NCI-H226 (cell line): ENCODE data around the gene MCU.
"Not testable (repeated sequence)": the region's sequence is repeated elsewhere in the genome, so short reads cannot be mapped to it uniquely, and the experiment has no call there.

Source experiments
- DNase-seq: peaks from one replicate; pipeline ENCODE4 v3.0.0-alpha.2; 2015

MCU gene, protein sequence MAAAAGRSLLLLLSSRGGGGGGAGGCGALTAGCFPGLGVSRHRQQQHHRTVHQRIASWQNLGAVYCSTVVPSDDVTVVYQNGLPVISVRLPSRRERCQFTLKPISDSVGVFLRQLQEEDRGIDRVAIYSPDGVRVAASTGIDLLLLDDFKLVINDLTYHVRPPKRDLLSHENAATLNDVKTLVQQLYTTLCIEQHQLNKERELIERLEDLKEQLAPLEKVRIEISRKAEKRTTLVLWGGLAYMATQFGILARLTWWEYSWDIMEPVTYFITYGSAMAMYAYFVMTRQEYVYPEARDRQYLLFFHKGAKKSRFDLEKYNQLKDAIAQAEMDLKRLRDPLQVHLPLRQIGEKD

DNA sequence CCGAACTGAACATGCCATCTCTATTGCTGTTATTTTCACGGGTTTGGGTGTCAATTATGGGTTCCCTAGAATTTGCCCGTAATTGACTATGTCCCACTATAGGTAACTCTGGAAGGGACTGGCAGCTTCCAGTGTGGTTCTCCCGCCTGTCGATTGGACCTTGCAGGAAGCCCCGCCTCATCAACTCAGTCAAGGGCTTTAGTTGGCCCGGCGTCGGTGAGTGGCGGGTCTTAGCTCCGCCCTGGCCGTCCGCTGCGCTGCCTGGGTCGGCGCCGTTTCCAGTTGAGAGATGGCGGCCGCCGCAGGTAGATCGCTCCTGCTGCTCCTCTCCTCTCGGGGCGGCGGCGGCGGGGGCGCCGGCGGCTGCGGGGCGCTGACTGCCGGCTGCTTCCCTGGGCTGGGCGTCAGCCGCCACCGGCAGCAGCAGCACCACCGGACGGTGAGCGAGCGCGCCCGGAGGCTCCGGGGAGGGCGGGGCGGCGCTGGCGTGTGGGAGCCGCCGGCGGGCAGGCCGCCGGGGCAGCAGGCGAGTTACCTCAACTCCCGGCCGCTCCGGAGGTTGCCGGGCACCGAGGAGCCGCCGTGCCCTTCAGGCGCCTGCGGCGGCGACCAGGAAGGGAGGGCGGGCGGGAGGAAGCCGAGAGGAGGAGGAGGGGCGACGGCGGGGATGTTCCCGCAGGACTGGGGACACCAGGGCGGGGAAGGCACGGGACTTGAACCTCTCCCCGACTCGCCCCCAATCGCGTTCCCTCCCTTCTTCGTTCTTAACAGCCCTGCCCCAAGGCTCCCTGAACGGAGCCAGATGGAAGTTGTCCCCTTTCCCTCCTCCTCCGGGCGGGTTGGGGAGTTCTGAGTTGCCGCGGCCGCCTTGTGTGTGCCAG, at the start of gene MCU:
TSS of gene MCU (plus strand) at position 281 of the 881 bp plus-strand sequence. CDS start at position 290, 9 bp downstream.
- DNase-seq = peak; percentile 94

DNA sequence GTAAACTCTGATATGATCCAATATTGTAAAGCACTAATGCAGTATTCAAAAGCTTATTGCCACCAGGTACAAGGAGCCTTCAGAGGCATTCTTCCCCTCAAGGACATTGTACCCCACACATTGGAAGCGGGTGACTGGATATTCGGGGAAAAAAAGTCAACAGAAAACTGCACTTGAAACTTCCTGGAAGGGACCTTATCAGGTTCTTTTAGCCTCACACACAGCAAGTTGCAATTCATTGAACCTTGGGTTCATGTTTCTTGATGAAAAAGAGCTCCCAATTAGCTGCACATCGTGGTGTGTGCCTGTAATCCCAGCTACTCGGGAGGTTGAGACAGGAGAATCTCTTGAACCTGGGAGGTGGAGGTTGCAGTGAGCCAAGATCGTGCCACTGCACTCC, 49.6 kb upstream of the MCU start:
- DNase-seq = no peak

DNA sequence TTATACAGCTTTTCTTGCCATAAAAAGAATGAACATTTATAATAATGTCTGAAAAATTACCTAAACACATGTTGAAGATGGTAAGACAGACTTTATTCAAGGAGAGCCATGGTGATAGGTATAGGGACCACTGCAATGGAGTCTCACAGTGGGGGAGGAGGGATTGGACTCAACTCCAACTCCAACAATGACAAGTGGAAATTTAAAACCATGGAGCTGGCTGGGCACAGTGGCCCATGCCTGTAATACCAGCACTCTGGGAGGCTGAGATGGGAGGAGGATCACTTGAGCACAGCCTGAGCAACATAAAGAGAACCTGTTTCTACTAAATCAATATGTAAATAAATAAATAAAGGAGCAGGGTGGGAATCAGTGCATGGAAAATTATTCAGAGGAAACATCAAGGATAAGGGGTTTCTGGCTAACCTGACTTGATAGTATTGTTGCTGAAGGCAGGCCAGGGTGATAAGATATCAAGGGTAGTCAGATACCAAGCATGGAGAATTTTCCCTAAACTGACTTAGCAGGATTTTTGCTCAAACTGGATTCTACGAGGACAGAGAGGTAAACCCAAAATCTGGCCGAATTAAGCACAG, 46.6 kb upstream of the MCU start:
- DNase-seq = no peak

DNA sequence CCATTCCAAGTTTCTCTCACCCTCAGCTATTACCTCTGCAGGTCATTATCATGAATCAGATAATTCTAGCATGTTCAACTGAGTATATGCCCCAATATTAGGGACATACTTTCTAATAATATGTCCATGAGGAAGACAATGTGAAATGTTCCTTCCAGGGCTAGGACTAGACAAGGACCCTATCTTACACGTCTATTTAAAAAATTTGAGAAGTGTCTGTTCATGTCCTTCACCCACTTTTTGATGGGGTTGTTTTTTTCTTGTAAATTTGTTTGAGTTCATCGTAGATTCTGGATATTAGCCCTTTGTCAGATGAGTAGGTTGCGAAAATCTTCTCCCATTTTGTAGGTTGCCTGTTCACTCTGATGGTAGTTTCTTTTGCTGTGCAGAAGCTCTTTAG, 45.0 kb upstream of the MCU start:
- not testable (repeated sequence) for DNase-seq

DNA sequence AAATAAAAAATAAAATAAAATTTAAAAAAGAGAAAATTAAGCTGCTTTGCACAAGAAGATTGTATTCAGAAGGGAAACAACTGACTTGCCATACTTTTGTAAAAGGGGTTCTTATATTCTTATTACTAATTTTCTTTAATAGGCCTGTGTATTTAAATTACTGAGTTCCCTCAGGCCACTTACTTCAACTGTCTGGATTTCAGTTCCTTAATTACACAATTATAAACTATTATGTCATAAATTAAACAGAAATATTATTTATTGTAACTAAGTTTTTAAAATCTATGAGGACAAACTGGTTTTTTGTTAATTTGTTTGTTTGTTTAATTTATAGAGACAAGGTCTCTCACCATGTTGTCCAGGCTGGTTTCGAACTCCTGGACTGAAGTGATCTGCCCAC, 43.6 kb upstream of the MCU start:
- DNase-seq = no peak

DNA sequence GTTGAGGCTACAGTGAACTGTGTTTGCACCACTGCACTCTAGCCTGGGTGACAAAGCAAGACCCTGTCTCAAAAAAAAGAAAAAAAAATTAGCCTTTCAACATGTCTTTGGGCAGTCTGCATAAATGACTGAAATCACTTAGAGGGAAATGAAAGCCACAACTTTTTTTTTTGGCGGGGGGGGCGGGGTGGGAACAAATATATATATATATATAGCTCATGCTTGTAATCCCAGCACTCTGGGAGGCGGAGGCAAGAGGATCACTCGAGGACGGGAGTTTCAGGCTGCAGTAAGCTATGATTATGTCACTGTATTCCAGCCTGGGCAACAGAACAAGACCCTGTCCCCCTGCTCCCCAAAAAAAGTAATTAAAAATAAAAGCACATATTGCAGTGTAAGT, 42.7 kb upstream of the MCU start:
- DNase-seq = no peak

DNA sequence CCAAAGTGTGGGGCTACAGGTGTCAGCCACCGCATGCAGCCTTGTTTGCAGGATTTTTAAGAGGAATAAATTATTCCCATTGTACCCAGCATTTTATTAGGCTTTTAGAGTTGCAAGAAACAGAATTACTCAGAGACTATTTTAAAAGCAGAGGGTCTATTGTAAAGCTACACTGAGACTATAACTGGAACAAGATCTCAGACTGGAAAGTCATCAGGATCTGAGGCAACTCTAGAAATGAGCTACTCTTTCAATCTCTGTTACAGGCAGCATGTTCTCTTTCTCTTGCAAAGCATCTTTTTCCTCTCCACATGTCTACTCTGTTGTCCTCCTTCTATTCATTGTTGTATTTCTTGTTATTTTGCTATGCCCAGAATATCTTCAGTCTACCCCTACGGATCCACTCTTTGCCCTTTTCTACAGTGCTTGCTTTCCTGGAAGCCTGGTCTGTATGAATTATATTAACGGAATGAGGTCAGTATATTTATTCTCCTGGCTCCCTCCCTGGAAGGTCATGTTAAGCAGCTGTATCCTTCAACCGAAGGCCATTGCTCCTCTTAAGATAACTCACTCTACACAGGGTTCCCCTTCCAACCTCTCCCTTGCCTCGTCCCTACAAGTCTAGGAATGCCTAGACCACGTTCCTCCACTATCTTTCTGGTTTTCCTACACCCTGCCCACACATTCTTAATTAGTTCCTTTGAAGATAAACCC, 38.4 kb upstream of the MCU start:
- DNase-seq = no peak

DNA sequence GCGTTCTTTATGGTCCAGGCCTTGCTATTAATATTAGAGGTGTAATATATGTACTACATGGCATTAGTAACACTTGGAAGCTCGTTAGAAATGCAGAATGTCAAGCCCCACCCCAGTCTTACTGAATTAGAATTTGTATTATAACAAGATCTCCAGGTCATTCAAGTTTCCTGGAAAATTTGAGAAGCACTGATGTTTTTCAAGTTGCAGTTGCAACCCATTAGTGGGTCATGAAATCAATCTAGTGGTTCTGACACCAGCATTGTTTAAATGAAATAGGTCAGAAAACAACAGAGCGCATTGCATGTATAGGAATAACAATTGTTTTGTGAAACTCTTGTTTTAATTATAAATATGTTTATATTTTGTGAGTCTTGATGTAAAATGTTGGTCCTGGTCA, 37.2 kb upstream of the MCU start:
- no peak for DNase-seq

DNA sequence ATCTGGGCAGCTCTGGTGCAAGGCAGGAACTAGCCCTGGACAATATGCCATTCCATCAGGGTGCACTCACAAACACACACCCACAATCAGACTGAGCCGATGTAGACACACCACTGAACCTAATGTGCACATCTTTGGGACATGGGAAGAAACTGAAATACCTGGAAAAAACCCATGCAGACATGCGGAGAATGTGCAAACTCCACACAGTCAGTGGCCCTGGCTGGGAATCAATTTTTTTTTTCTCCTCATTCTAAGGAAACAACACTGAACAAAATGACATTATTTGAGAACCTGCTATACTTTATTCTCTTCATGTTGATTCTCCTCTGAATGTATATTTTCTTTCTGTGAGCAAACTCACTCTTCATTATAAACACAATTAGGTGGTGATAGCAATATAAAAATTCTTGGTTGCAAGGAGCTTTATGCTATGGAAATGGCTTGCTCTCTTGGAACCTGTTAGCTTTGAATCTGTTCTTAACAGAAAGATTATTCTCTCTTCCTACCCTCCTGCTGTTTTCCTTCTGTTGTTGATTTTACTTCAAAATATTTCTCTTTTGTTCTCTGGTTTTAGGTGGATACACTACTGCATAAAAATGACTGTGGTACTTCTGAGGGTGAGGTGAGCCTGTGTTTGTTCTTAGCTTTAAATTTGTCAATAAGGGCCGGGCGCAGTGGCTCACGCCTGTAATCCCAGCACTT, 33.1 kb upstream of the MCU start:
- DNase-seq = no peak

DNA sequence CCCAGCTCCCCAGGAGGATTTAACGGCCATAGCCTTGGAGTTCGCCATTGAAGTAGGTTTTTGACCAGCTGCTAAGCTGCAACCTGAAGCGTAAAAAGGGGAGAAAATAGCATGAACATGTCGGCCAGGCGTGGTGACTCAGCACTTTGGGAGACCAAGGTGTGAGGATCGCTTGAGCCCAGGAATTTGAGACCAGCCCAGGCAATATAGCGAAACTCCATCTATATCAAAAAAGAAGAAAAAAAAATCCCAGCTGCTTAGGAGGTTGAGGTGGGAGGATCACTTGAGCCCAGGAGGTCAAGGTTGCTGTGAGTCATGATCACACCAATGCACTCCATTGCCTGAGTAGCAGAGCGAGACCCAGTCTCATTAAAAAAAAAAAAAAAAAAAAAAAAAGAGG, 32.2 kb upstream of the MCU start:
- peak; percentile 20 for DNase-seq

DNA sequence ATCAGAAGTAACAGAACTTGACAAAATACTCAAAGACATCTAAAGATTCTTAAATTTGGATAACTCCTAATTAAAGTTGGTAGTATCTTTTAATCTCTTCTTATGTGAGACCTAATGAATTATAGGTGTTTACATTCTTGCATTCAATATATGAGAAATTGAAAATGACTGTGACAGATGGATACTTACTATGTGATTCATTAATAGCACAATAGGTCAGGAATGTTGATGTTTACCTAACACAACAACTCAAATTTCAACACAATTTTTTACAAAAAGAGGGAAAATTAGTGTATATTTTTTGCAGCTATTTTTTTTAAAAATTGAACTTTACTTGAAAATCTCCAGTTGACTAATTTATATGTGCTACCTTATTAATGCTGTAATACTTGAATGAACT, 31.7 kb upstream of the MCU start:
- no peak for DNase-seq

DNA sequence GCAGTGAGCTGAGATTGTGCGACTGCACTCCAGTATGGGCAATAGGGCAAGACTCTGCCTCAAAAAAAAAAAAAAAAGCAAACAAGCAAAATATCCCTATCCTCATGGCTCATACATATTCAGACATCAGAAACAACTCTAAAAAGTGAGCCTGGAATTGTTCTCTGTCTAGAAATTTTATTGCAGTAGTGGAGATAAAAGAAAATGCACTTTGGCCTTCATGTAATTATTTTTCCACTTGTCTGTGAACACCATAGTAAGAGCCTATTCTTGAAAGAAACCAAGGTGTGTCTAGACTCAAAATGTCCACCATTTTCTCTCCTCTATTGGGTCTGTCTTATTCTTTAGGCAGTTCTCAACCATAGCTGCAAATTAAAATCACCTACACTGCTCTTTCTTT, 30.5 kb upstream of the MCU start:
- DNase-seq = no peak

DNA sequence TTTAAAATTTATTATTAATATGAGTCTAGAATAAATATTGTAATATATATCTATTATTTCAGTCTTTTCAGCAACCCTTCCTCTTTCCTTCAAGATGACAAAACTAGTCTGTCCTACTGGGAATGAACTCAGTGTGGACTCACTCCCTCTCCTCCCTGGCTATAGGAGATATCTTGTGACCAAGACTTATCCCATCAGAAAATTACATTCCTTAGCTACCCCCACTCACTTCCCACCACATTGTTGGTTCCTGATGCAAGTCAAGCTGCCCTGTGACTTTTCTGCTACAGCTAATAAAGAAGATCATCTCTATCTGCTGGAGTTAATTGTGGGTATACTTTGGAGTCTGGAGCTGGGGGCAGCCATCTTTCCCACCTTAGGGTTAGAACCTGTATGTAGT, 28.0 kb upstream of the MCU start:
- peak; percentile 54 for DNase-seq

DNA sequence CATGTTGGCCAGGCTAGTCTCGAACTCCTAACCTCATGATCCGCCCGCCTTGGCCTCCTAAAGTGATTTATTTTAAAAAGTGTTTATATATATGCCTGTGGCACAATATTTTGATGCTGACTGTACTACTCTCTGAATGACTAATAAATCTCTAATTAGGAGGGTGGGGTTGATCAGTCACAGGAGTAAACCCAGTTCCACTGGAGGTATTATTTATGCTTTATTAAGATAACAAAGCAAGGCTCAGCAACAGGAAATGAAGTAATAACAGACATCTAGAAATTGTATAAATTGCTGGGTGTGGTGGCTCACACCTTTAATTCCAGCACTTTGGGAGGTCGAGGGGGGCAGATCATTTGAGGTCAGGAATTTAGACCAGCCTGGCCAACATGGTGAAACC, 26.0 kb upstream of the MCU start:
- DNase-seq = peak; percentile 68

DNA sequence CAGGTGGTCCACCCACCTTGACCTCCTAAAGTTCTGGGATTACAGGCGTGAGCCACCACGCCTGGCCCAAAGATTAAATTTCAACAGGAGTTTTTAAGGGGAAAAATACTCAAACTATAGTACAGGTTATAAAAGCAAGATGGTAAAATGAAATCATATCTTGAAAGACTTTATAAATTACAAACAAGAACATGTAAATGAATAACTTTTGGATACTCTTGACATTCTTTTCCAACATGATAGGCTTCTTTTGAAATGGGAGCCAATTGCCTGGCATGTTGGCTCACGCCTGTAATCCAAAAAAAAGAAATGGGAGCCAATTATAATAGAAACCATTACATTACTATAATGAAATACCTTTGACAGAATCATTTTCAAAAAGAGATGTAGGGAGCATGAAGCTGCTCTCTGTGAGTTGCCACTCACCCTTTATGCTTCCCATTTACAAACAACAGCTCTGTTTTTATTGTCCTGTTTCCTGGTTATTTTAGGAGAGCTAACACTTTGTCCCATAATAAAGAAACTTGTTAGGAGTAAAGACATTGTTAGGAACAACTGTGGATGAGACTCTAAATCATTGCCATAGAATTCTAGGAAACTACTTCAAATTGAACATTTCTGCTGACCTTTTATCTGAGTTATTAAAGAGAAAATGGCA, 24.6 kb upstream of the MCU start:
- DNase-seq = no peak

DNA sequence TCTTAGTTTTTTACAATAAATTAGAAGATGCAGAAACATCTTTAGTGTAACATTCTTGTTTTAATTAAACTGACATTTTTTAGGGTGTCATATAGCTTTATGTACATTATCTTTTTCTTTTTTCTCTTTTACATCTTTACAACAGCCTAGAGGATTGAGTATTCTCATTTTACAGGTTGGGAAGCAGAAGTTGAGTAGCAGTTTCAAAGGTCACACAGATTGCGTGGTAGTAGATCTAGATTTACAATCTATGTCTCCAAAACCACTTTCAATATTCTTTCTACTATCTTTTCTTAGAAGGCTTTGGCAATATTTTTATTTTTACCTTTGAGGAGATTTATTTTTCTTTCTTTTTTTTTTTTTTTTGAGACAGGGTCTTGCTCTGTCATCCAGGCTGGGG, 18.7 kb upstream of the MCU start:
- DNase-seq = no peak

DNA sequence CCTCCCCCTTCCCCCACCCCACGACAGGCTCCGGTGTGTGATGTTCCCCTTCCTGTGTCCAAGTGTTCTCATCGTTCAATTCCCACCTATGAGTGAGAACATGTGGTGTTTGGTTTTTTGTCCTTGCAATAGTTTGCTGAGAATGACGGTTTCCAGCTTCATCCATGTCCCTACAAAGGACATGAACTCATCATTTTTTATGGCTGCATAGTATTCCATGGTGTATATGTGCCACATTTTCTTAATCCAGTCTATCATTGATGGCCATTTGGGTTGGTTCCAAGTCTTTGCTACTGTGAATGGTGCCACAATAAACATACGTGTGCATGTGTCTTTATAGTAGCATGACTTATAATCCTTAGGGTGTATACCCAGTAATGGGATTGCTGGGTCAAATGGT, 17.8 kb upstream of the MCU start:
- DNase-seq = not testable (repeated sequence)

DNA sequence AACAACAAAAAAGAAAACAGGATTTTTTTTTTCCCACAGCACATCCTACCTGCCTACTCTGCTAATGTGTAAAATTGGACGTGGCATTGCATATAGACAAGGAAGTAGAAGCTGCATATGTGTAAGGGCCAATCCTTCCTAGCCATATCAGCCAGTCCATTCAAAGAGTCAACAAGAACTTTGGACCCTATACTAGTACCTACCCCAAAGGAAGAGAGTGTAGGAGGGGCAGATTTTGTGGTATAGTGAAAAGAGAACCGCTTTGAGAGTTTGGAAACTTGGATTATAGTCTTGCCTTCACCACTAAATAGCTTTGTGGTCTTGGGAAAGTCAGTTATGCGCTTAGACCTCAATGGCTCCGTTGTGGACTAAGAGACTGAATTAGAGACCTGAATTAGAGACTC, 12.1 kb upstream of the MCU start:
- DNase-seq = no peak

DNA sequence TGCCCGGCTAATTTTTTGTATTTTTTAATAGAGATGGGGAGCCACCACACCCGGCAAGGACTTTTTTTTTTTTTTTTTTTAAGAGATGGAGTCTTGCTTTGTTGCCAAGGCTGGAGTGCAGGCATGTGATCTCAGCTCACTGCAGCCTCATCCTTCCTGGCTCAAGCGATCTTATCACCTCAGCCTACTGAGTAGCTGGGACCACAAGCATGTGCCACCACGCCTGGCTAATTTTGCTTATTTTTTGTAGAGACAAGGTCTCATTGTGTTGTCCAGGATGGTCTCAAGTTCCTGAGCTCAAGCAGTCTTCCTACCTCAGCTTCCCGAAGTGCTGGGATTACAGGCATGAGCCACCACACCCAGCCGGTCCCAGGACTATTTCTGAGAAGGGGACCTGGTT, 9.3 kb upstream of the MCU start:
- no peak for DNase-seq

DNA sequence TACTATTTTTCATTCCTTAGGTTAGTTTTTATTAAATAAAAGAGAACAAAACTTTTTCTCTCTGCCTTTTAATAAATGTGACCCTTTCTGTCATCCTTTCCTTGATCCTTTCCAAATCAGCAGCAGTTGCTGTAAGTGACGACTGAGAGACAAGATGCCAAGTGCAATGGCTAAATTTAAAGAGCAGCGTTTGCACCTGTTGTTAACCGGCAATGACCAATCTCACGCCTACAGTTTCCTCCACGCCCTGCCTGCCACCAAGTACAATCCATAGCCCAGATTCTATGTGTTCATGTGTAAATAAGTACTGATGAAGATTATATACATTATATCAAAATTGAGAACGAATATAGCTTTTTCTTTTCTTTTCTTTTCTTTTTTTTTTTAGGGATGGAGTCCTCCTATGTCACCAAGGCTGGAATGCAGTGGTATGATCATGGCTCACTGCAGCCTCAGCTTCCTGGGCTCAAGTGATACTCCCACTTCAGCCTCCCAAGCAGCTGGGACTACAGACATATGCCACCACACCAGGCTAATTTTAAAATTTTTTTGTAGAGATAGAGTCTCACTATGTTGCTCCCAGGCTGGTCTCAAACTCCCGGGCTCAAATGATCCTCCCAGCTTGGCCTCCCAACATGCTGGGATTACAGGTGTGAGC, 6.5 kb upstream of the MCU start:
- DNase-seq = no peak

DNA sequence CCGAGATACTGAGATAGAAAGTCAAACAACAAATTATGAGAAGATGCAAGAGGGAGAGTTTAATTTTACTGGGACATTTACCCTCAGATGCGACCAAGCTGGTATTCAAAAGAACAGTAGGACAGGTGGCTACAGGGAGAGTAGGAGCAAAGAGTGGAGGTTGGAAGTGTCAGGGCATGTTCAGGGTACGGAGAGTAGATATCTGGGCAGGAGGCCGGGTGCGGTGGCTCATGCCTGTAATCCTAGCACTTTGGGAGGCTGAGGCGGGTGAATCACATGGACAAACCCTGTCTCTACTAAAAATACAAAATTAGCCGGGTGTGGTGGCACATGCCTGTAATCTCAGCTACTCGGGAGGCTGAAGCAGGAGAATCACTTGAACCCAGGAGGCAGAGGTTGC, 5.5 kb upstream of the MCU start:
- not testable (repeated sequence) for DNase-seq
